IgD-negative memory B cell (primary cell): ENCODE measurements around the gene CHN1. TPM values are rescaled to one million over a fixed set of nuclear protein-coding genes. Genes with fewer than 3 reads are reported as not detected.
A peak's percentile ranks its signal among the peaks of the same experiment; 100 is the strongest.

Experiments
- H3K27ac Mint-ChIP-seq, 3 donors: one replicate each; pipeline ENCODE4 v1.8.0; 2020 to 2022; ENCODE audit warnings: mild to moderate bottlenecking in 3 of 3, mixed read lengths in 3 of 3, moderate library complexity in 1 of 3
- H3K27me3 Mint-ChIP-seq: one replicate; pipeline ENCODE4 v1.8.0; 2021; ENCODE audit warnings: mixed read lengths
- H3K36me3 Mint-ChIP-seq: one replicate; pipeline ENCODE4 v1.8.0; 2020; ENCODE audit warnings: mild to moderate bottlenecking, mixed read lengths
- H3K4me1 Mint-ChIP-seq, 3 donors: one replicate each; pipeline ENCODE4 v1.8.0; 2020 to 2022; ENCODE audit warnings: mixed read lengths in 3 of 3, mild to moderate bottlenecking in 1 of 3
- H3K4me3 Mint-ChIP-seq, 4 donors: one replicate each; pipeline ENCODE4 v1.8.0; 2020 to 2022; ENCODE audit warnings: mild to moderate bottlenecking in 4 of 4, mixed read lengths in 4 of 4, moderate library complexity in 3 of 4
- H3K9me3 Mint-ChIP-seq, 3 donors: one replicate each; pipeline ENCODE4 v1.8.0; 2020 to 2021; ENCODE audit warnings: mixed read lengths in 3 of 3, mild to moderate bottlenecking in 1 of 3
- polyA plus RNA-seq: library from polyadenylated mRNA; unstranded; fragments of 300-500 nt; fragmentation: Illumina TruSeq; gene quantifications from one replicate; pipeline ENCODE4 v1.2.3, GENCODE V29; 2021

Gene CHN1, protein sequence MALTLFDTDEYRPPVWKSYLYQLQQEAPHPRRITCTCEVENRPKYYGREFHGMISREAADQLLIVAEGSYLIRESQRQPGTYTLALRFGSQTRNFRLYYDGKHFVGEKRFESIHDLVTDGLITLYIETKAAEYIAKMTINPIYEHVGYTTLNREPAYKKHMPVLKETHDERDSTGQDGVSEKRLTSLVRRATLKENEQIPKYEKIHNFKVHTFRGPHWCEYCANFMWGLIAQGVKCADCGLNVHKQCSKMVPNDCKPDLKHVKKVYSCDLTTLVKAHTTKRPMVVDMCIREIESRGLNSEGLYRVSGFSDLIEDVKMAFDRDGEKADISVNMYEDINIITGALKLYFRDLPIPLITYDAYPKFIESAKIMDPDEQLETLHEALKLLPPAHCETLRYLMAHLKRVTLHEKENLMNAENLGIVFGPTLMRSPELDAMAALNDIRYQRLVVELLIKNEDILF
- not detected for polyA plus RNA-seq

DNA sequence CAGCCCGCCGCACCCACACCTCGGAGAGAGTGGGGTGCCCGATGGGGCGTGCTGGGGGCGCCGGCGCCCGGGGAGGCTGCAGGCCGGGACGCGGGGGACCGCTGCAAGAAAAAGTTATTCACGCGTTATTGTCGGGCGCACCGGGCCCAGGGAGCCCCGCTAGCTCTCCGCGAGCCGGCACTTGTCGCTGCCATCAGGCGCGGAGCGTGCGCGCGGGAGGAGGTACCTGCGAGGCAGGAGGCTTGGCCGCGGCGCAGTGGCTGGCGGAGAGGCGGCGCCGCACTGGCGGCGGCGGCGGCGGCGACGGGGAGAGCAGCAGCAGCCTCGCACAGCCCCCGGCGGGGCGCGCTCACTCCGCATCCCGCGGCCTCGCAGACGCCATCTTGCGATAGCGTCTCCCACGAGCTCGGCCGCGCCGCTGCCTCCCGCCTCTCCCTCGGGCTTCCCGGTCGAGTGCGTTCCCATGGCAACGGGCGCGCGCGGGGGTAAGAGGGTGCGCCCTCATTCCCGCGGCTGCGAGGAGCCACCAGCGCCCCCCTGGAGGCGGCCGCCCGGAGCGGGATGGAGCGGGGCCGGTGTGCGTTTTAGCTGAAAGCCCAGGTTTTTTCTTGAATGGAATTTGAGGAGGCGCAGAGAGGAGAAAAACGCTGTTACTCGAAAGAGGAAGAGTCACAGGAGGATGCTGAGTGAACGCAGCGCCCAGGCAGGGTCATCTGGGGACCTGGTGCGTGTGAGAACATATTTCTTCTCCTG lies at the start of gene CHN1:
Gene CHN1, minus strand, starts transcription at position 402 of the 753 bp plus-strand sequence. CDS start 469 bp downstream, outside the sequence.
- peaks cover 37% of the 10 kb centered on the region for H3K27me3 Mint-ChIP-seq
- H3K4me3 Mint-ChIP-seq, result peak within 1 kb of the TSS; percentile 84 to 92 (median 88)
- no peaks in the 10 kb centered on the region for H3K36me3 Mint-ChIP-seq
- no peaks in the 10 kb centered on the region for H3K9me3 Mint-ChIP-seq
- peaks cover 1 to 5% (median 4%) of the 10 kb centered on the region in 3 donors for H3K4me1 Mint-ChIP-seq
- H3K27ac Mint-ChIP-seq, result peak within 1 kb of the TSS in 1 of 3 donors; percentile 17

DNA sequence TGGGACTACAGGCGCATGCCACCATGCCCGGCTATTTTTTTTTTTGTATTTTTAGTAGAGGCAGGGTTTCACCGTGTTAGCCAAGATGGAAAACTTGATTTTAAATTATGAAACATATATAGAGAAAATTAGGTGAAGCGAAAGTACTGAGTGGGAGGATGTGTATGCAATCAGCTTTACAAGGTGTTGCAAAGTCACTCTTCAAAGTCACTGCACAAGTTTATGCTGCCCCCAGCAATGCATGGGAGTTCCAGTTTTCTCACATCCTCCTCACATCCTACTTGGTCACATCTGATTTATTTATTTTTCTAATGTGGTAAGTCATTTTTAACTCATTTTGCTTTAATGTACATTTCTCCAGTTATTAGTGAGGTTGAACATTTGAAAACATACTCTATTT lies 49.2 kb upstream of the CHN1 start:
- no peaks in the 10 kb centered on the region for H3K27me3 Mint-ChIP-seq
- H3K27ac Mint-ChIP-seq, result no peak overlapping the region
- H3K4me1 Mint-ChIP-seq, result peaks cover 0 to 1% (median 0%) of the 10 kb centered on the region in 3 donors
- peaks cover 2% of the 10 kb centered on the region for H3K36me3 Mint-ChIP-seq
- no peak overlapping the region for H3K4me3 Mint-ChIP-seq
- peaks cover 0 to 1% (median 0%) of the 10 kb centered on the region in 3 donors for H3K9me3 Mint-ChIP-seq

DNA sequence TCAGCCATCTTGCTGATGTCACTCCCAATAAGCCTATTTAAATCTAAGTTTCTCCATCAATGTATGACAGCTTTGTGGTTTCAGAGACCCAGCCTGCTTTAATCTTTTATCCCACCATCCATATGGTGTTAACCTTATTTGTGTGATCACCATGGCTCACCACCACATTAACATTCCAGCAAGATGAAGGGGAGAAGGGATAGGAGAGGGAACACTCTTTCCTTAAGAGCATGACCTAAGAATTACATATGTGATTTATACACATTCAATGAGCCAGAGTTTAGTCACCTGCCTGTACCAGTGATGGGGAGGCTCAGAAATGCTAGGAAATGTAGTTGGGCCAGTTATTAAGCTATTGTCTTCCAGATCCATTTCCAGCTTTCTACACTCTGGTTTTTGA lies 44.5 kb upstream of the CHN1 start:
- Mint-ChIP-seq H3K36me3 (peaks cover 7% of the 10 kb centered on the region), H3K27ac (no peak overlapping the region), H3K4me1 (peaks cover 3 to 10% (median 7%) of the 10 kb centered on the region in 3 donors), H3K27me3 (no peaks in the 10 kb centered on the region), H3K9me3 (peaks cover 0 to 1% (median 0%) of the 10 kb centered on the region in 3 donors), H3K4me3 (no peak overlapping the region)

DNA sequence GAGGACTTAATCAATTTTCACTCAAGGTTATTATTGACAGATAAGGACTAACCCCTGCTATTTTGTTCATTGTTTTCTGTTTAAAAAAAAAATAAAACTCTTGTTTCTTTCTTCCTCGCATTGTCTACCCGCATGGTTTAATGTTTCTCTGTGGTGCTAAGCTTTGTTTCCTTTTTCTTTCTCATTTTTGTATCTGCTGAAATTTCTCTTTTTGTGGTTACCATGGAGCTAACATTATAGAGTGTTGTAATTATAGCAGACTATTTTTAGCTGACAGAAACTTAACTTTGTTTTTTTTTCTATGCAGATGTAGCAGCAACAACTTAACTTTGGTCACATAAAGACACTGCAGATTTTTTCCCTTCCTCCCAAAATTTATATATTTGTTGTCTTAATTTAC lies 43.1 kb upstream of the CHN1 start:
- Mint-ChIP-seq H3K27ac (no peak overlapping the region), H3K4me3 (no peak overlapping the region), H3K4me1 (peaks cover 7 to 13% (median 11%) of the 10 kb centered on the region in 3 donors), H3K9me3 (peaks cover 0 to 1% (median 0%) of the 10 kb centered on the region in 3 donors), H3K36me3 (peaks cover 7% of the 10 kb centered on the region), H3K27me3 (no peaks in the 10 kb centered on the region)

DNA sequence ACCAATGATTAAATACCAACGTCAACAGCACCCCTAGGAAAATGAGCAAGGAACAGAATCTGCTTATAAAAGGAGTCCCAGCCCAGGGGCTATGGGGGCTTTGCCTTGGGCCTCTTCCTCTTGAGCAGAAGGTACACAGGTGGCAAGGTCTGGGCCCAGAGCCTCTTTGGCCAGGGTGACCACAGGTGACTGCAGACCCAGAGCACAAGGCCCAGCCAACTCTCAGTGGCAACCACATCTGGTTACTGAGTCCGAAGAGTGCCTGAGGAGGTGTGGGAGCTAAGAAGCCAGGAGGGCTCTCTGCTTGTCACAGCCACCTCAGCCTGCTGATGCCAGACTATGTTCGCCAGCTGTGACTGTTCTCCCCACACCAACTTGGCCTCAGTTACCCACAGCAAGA lies 34.3 kb upstream of the CHN1 start:
- Mint-ChIP-seq H3K27ac (peak overlapping the region in 2 of 3 donors; percentile 27 to 49), H3K9me3 (no peaks in the 10 kb centered on the region), H3K4me3 (no peak overlapping the region), H3K27me3 (no peaks in the 10 kb centered on the region), H3K4me1 (peaks cover 5 to 12% (median 5%) of the 10 kb centered on the region in 3 donors), H3K36me3 (peaks cover 3% of the 10 kb centered on the region)

DNA sequence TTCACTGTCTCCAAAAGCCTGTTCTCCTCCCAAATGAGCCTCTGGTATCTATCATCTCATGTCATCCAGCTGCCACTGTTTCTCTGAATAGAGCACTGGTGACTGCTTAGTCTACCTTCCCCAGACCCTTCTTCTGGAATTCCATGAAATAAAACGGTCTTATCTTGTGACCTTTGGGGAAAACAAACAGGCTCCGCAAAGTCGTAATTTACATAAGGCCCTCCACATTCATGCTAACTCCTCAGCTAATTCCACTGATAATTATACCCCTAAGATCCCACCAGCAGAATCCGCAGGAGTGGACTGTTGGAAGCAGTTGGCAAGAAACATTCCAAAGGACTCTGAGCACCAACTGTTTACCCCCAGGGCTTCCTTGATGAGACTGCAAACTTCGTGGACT lies 33.9 kb upstream of the CHN1 start:
- H3K4me3 Mint-ChIP-seq, result no peak overlapping the region
- H3K4me1 Mint-ChIP-seq, result peaks cover 4 to 8% (median 5%) of the 10 kb centered on the region in 3 donors
- H3K36me3 Mint-ChIP-seq, result peaks cover 3% of the 10 kb centered on the region
- no peaks in the 10 kb centered on the region for H3K27me3 Mint-ChIP-seq
- no peaks in the 10 kb centered on the region for H3K9me3 Mint-ChIP-seq
- no peak overlapping the region for H3K27ac Mint-ChIP-seq

DNA sequence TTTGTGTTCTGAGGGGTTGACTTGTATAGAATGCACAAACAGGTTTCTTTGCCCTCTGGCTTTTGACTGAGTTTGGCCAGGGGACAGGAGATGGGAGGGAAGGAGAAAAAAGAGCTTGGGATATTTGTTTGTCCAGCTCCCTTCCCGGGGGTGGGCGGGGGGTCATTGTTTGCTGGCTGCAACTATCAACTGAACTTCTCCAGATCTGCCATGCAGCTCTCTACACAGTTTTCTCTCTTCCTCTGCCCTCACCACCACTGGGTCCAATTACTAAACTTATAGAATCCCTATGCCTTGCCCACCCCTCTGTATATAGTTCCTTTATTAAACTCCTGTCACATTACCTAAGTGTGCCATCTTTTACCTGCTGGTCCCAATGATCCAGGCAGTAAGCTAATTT lies 32.8 kb upstream of the CHN1 start:
- Mint-ChIP-seq H3K36me3 (peaks cover 3% of the 10 kb centered on the region), H3K27me3 (no peaks in the 10 kb centered on the region), H3K9me3 (no peaks in the 10 kb centered on the region), H3K27ac (no peak overlapping the region), H3K4me3 (peak overlapping the region in 1 of 4 donors; percentile 47), H3K4me1 (peaks cover 4 to 5% (median 5%) of the 10 kb centered on the region in 3 donors)

DNA sequence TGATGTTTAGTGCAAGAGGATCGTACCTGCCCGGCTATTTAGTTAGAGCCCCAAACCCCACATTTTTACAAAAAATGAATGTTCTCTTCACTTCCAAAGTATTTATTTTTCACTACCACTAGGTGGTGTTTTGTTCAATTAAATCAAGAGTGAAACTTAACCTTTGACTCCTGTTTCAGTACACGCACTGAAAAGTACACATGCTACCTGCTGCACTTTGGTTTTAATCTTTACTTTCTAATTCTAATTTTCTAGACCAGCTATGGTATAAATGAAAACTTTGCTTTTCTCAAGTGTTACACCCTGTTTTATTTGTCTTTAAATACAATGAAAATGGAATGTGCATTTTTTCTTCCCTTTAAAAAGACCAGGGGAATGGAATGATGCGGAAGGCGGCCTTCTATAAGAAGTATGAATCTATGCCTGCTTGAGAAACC lies 31.4 kb upstream of the CHN1 start:
- Mint-ChIP-seq H3K9me3 (no peaks in the 10 kb centered on the region), H3K4me1 (peaks cover 4 to 5% (median 5%) of the 10 kb centered on the region in 3 donors), H3K4me3 (peak overlapping the region in 2 of 4 donors; percentile 26 to 77), H3K27me3 (no peaks in the 10 kb centered on the region), H3K36me3 (peaks cover 3% of the 10 kb centered on the region), H3K27ac (no peak overlapping the region)

DNA sequence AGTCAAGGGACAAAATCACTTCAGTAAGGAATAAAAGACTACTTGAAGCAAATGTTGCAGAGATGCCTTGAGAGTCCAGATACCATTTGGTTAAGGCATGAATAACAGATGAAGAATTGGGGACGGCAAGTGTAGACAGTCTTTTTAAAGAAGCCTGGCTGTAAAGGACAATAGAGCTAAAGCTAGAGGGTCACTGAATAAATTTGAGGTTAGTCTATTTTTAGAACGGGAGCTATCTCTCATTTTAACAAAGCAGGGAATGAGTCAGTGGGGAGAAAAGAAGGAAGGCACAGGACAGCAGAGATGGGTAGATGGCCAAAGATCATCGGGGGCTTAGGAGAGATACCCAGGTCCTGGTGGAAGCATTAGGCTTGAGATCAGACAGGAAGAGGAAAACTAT lies 30.6 kb upstream of the CHN1 start:
- Mint-ChIP-seq H3K27ac (peak overlapping the region in 1 of 3 donors; percentile 8), H3K9me3 (no peaks in the 10 kb centered on the region), H3K4me1 (peaks cover 4 to 5% (median 5%) of the 10 kb centered on the region in 3 donors), H3K36me3 (peaks cover 3% of the 10 kb centered on the region), H3K27me3 (no peaks in the 10 kb centered on the region), H3K4me3 (no peak overlapping the region)

DNA sequence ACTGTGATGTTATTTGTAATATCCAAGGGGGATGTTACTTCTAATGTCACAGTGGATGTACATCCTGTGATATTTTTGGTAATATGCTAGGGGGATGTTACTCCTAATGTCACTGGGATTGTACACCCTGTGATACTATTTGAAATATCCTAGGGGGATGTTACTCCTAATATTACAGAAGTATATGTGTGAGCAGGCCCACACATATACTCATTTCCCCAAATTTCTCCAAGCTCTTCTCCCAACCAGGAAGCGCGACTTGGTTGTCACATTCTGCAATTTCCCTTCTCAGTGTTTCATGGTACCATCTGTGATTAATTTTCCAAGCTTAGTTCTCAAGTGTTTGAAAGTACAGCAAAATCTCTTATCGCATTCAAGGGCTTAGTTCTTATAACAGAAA lies 29.5 kb upstream of the CHN1 start:
- Mint-ChIP-seq H3K9me3 (no peaks in the 10 kb centered on the region), H3K4me1 (peaks cover 4 to 5% (median 5%) of the 10 kb centered on the region in 3 donors), H3K27me3 (no peaks in the 10 kb centered on the region), H3K36me3 (no peaks in the 10 kb centered on the region), H3K4me3 (no peak overlapping the region), H3K27ac (no peak overlapping the region)

DNA sequence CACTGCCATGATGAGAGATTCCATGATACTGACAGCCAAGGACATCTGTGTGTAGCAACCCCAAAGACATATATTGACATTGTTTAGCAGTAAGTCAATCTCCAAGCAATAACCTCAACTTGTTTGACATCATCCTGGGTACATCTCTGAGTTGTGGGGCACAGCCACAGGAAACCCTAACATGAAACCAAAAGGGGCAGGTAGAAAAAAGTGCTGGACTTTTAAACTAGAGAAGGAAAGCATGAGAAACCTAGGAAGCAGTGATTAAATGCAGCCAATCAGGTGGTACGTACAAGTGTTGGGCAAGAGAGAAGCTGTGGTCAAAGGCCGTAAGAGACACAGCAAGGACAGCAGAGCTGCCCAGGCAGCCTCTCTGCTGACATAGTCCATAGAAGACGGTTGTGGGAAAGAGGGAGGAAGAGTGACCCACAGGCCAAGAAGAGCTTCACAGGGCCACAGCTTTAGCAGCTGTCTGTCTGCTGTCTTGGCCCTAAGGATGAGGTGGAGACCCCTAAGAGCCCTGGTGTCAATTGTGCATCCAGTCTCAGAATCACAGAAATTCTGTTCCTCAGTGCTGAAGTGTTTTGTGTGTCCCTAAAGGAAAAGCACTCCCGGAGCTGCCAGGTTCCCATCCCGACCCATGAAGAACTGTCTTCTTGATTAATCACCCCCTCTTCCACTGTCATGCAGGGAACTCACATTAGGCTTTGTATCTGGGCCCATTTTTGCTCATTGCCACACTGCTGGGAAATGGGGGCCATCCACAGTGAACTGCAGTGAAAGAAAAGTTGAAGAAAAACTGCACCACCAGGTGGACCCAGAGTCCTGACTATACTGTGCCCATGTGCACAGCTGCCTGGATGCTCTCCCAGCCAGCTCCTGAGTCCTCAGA lies 25.4 kb upstream of the CHN1 start:
- Mint-ChIP-seq H3K9me3 (no peaks in the 10 kb centered on the region), H3K4me3 (no peak overlapping the region), H3K27ac (no peak overlapping the region), H3K4me1 (peaks cover 0 to 2% (median 0%) of the 10 kb centered on the region in 3 donors), H3K27me3 (no peaks in the 10 kb centered on the region), H3K36me3 (peaks cover 5% of the 10 kb centered on the region)

DNA sequence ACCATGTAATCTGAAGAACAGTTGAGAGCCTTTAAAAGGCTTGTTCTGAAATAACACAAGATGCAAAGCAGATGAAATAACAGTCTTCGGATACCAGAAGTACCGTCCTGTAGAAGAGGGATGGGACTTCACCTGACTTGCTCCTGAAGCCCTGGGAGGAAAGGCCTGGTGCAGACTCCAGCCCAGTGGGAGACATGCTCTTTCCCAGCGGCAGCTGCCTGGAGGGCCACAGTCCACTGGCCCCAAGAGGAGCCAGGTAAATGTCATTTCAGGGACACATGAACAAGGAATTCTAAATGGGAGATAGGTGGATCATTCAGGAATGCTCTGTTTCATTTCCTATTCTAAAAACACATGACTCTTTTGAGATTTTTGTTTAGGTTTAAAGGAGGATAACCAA lies 22.6 kb upstream of the CHN1 start:
- no peaks in the 10 kb centered on the region for H3K9me3 Mint-ChIP-seq
- peaks cover 11% of the 10 kb centered on the region for H3K36me3 Mint-ChIP-seq
- H3K4me1 Mint-ChIP-seq, result no peaks in the 10 kb centered on the region
- no peaks in the 10 kb centered on the region for H3K27me3 Mint-ChIP-seq
- H3K4me3 Mint-ChIP-seq, result no peak overlapping the region
- no peak overlapping the region for H3K27ac Mint-ChIP-seq

DNA sequence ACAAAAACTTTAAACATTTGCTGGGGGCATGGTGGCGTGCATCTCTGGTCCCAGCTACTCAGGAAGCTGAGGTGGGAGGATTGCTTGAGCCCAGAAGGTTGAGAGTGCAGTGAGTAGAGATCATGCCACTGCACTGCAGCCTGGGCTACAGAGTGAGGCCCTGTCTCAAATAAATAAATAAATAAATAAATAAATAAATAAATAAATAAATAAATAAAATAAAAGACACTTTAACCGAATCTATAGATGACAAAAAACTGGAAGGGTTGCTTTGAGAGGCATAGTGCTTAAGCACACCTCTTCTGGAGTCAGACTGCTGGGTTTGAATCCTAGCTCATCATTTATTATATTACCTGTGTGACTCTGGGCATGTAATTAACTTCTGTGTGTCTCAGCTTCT lies 21.2 kb upstream of the CHN1 start:
- Mint-ChIP-seq H3K27me3 (no peaks in the 10 kb centered on the region), H3K4me3 (no peak overlapping the region), H3K27ac (no peak overlapping the region), H3K4me1 (no peaks in the 10 kb centered on the region), H3K9me3 (no peaks in the 10 kb centered on the region), H3K36me3 (peaks cover 11% of the 10 kb centered on the region)

DNA sequence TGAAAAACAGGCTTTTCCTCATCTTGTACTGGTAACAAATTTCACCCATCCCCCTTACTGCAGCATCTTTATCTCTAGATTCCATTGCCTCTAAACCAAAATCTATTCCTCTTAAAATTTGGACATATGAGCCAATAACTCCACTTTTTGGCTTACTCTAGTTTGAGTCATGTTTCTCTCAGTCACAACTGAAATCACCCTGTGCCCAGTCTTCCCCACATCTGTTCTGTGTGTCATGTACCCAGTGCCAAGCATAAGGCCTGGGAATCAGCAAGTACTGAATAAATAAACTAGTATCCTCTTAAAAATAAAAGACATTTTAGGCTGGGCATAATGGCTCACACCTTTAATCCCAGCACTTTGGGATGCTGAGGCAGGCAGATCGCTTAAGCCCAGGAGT lies 20.8 kb upstream of the CHN1 start:
- Mint-ChIP-seq H3K36me3 (peaks cover 11% of the 10 kb centered on the region), H3K27ac (no peak overlapping the region), H3K4me1 (no peaks in the 10 kb centered on the region), H3K4me3 (no peak overlapping the region), H3K27me3 (no peaks in the 10 kb centered on the region), H3K9me3 (no peaks in the 10 kb centered on the region)
